Coronary artery (tissue), 2 donors: ENCODE results near the gene TMEM271.
"Not testable (repeated sequence)": the region's sequence is repeated elsewhere in the genome, so short reads cannot be mapped to it uniquely, and the experiment has no call there.

Experiments used
- DNase-seq: peaks from one replicate; pipeline ENCODE4 v3.0.0-alpha.2; 2017; ENCODE audit warnings: low spot score
- H3K27ac ChIP-seq, 2 donors: fragments of 200-600 bp; sonication (generic); one replicate each; pipeline ENCODE4 v1.5.1; 2016 to 2019
- H3K4me3 ChIP-seq: fragments of 200-600 bp; sonication (generic); 2 replicates; pipeline ENCODE4 v1.5.1; 2016; ENCODE audit warnings: mild to moderate bottlenecking, moderate library complexity
- TF ChIP-seq, protein P1 (sequence below): fragments of 200-600 bp; sonication (generic); IDR thresholded peaks from one replicate; pipeline ENCODE4 v1.5.1; 2019; ENCODE audit warnings: antibody characterized with exemption

Gene TMEM271

DNA sequence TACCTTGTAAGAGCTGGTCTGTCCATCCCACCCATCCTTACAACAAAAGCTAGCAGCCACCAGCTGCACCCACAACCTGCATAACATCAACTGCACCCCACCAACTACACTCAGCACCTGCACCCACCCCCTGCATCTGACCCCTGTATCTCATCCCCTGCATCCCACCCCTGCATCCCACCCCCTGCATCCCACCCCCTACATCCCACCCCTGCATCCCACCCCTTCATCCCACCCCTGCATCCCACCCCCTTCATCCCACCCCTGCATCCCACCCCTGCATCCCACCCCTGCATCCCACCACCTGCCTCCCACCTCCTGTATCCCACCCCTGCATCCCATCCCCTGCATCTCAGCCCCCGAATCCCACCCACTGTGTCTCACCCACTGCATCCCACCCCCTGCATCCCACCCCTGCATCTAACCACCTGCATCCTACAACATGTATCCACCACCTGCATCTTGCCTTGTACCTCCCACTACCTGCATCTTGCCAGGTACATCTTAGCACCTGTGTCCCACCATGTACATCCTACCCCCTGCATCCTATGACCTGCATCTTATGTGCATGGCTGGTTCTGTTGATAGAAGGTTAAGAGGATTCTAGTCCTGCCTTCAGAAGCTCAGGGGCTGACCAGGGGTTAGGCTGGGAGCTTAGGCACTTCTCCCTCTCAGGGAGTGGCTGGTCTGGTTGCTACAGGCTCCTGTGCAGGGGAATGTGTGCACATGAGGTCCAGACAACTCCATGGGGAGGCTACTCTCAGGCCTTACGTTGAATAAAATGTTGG lies 9.4 kb downstream of the TMEM271 start:
- no peak overlapping the region for H3K27ac ChIP-seq
- TF ChIP-seq, protein P1, sequence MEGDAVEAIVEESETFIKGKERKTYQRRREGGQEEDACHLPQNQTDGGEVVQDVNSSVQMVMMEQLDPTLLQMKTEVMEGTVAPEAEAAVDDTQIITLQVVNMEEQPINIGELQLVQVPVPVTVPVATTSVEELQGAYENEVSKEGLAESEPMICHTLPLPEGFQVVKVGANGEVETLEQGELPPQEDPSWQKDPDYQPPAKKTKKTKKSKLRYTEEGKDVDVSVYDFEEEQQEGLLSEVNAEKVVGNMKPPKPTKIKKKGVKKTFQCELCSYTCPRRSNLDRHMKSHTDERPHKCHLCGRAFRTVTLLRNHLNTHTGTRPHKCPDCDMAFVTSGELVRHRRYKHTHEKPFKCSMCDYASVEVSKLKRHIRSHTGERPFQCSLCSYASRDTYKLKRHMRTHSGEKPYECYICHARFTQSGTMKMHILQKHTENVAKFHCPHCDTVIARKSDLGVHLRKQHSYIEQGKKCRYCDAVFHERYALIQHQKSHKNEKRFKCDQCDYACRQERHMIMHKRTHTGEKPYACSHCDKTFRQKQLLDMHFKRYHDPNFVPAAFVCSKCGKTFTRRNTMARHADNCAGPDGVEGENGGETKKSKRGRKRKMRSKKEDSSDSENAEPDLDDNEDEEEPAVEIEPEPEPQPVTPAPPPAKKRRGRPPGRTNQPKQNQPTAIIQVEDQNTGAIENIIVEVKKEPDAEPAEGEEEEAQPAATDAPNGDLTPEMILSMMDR: no peak
- DNase-seq: no peak
- no peak overlapping the region for H3K4me3 ChIP-seq

DNA sequence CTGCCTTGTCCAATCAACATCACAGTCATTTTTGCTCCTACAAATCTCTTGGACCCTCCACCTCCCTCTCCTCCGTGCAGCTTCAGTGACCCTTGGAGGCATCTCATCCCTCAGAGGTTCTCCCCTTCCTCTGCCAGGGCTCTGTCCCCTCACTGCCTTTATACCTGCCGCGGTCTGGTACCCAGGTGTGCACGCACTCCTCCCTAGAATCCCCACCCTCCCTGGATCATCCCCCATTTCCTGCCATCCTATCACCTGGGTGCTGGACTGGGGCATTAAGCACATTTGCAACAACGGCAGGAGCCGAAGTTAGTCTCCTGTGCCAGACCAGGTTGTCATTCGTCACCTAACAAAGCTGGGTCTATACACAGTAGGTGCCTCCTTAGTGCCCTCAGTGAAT lies 10.1 kb downstream of the TMEM271 start:
- TF ChIP-seq, protein P1: no peak
- Histone ChIP-seq H3K27ac (no peak overlapping the region), H3K4me3 (no peak overlapping the region)
- no peak for DNase-seq

DNA sequence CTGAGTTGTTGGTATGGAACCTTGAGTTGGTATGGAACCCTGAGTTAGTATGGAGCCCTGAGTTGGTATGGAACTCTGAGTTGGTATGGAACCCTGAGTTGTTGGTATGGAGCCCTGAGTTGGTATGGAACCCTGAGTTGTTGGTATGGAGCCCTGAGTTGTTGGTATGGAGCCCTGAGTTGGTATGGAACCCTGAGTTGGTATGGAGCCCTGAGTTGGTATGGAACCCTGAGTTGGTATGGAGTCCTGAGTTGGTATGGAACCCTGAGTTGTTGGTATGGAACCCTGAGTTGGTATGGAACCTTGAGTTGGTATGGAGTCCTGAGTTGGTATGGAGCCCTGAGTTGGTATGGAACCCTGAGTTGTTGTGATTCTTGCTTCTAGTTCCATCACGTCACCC lies 10.5 kb downstream of the TMEM271 start:
- not testable (repeated sequence) for DNase-seq, H3K4me3 ChIP-seq

DNA sequence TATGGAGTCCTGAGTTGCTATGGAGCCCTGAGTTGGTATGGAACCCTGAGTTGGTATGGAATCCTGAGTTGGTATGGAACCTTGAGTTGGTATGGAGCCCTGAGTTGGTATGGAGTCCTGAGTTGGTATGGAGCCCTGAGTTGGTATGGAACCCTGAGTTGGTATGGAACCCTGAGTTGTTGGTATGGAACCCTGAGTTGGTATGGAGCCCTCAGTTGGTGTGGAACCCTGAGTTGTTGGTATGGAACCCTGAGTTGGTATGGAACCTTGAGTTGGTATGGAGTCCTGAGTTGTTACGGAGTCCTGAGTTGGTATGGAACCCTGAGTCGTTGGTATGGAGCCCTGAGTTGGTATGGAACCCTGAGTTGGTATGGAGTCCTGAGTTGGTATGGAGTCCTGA lies 13.6 kb downstream of the TMEM271 start:
- not testable (repeated sequence) for H3K4me3 ChIP-seq, H3K27ac ChIP-seq, DNase-seq

More for the DNA sequence above, 10.5 kb downstream of the TMEM271 start:
- H3K27ac ChIP-seq: not testable (repeated sequence)

DNA sequence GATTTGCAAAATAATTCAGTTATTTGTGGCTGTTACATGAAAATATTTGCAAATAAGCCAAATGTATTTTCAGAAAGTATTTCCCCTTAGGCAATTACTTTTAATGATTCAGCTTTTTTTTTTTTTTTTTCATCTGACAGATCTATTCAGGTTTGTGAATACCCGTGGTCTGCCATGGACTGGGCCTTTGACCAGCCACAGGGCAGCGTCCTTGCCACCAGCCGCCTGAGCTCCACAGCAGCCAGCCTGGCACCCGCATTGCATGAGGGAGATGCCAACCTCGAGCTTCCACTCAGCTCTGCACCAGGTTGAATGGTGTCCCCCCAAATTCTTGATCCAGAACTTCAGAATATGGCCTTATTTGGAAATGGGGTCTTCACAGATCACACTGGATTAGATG lies 14.7 kb downstream of the TMEM271 start:
- H3K27ac ChIP-seq: no peak overlapping the region
- no peak overlapping the region for H3K4me3 ChIP-seq
- TF ChIP-seq, protein P1: no peak
- no peak for DNase-seq

DNA sequence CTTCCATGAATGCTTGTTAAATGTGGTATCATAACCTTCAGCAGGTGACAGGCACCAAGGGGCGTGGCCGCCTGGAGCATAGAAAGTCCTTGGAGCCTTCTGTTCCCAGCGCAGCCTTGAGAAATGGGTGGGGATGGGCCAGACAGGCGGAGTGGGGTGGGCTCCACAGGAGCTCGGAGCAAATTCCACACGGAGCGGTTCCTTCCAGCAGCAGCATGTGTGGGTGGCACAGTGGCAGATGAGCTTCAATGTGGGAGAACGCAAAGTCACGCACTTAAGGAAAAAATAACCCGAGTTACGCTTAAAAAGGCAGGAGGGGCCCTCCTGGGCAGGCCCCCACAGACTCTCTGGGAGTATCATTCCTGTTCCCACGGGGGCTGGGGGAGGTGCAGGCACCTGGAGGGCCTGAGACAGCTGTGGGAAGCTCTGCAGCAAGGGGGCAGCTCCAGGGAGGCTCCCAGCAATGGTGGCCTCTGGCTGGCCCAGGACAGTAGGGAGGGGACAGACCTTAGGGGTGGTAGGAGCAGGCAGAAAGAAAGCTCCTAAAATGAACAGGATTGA lies 15.3 kb downstream of the TMEM271 start:
- Histone ChIP-seq H3K4me3 (no peak overlapping the region), H3K27ac (no peak overlapping the region)
- no peak for DNase-seq
- TF ChIP-seq, protein P1: no peak

DNA sequence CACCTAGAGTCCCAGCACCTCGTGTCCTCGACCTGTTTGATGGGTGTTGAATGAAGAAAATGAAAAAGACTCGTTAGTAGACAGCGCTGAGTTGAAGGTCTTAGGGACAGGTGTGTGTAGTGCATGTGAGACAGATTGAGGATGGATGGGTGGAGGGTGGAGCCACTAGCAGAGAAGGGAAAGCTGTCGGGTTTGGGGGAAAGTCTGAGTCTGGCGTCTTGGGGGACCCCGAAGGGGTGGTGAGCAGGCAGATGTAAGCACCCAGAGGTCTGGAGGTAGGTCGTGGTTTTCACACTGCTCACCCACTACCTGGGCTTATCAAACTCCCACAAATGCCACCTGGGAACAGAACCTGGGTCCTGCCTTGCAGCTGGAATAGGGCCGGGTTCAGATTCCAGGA lies 16.0 kb downstream of the TMEM271 start:
- no peak for DNase-seq
- no peak overlapping the region for H3K27ac ChIP-seq
- TF ChIP-seq, protein P1: no peak
- no peak overlapping the region for H3K4me3 ChIP-seq

DNA sequence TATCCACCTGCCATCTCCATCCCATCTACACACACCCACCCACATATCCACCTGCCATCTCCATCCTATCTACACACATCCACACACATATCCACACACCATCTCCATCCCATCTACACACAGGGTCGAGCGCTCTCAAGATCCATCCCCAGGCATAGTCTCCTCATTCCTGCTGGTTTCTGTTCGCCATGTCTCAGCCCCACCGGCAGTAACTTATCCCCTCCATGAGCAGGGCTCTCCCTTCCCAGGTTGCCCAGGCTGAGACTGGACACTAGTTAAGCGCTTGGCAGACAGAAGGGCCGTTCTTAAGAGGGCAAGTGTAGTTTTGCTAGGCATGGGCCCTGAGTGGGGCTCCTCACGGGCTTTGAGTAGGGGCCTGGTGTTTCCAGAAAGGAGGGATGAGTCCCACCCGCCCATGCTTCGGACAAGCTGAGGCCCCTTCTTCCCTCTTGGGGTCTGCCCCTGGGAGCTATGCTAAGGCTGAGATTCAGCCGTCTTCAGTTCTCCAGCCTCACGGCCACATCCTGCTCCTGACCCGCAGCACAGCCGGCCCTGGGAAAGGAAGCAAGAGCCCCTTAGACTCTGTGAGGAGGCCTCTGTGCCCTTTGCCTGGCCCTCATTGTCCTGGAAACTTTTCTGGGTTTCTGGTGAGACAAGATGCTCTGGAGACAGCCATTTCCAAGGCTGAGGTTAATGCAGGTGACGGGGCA lies 20.4 kb downstream of the TMEM271 start:
- DNase-seq: peak; percentile 54
- H3K4me3 ChIP-seq: no peak overlapping the region
- no peak overlapping the region for H3K27ac ChIP-seq
- TF ChIP-seq, protein P1: no peak

DNA sequence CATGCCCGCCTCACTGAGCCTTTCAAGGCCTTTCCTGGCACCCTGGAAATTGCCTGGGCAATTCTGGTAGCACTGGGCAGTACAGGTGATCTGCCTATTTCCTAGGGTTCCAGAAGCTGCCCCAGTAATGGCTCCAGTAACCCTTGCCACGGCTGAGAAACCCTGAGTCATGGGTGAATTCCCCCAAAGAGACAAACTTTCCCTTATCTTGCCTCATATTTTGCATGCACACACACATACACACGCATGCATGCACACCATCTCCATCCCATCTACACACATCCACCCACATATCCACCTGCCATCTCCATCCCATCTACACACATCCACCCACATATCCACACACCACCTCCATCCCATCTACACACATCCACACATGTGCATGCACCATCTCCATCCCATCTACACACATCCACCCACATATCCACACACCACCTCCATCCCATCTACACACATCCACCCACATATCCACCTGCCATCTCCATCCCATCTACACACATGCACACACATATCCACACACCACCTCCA lies 21.2 kb downstream of the TMEM271 start:
- not testable (repeated sequence) for H3K4me3 ChIP-seq, DNase-seq, H3K27ac ChIP-seq
